Upper lobe of left lung (tissue), 6 donors: ENCODE data around the gene ATP5MK. TPM values are rescaled to one million over a fixed set of nuclear protein-coding genes. Genes with fewer than 3 reads are reported as not detected.

Experiments used
- ATAC-seq, 2 donors: fragments of 200-7000 bp; cut with Tn5 transposase; one replicate each; pipeline ENCODE4 v1.9.1; 2022; ENCODE audit warnings: mild to moderate bottlenecking in 2 of 2, moderate library complexity in 2 of 2; ENCODE audit not compliant: low FRiP score in 2 of 2
- DNase-seq, 2 donors: peaks; one replicate each; pipeline ENCODE4 v3.0.0-alpha.2; 2019 to 2020
- H3K27ac ChIP-seq, 4 donors: fragments of 200-600 bp; sonication (generic); one replicate each; pipeline ENCODE4 v1.5.1; 2016 to 2019
- H3K27me3 ChIP-seq, 4 donors: fragments of 200-600 bp; sonication (generic); one replicate each; pipeline ENCODE4 v1.5.1; 2017 to 2019
- H3K36me3 ChIP-seq, 4 donors: fragments of 200-600 bp; sonication (generic); one replicate each; pipeline ENCODE4 v1.5.1; 2016 to 2019
- H3K4me1 ChIP-seq, 4 donors: fragments of 200-600 bp; sonication (generic); one replicate each; pipeline ENCODE4 v1.5.1; 2018 to 2019
- H3K4me3 ChIP-seq, 4 donors: fragments of 200-600 bp; sonication (generic); one replicate each; pipeline ENCODE4 v1.5.1; 2017 to 2019; ENCODE audit warnings: mild to moderate bottlenecking in 2 of 4, moderate library complexity in 1 of 4
- H3K9me3 ChIP-seq, 4 donors: fragments of 200-600 bp; sonication (generic); one replicate each; pipeline ENCODE4 v1.5.1; 2018 to 2019
- EP300 ChIP-seq, 4 donors: sonication (generic); formaldehyde crosslinking; IDR thresholded peaks; one replicate each; pipeline ENCODE4 v1.5.1; 2017; ENCODE audit warnings: antibody characterized with exemption in 4 of 4, control low read depth in 2 of 4
- POLR2A ChIP-seq, 4 donors: fragments of 450-650 bp; IDR thresholded peaks; one replicate each; pipeline ENCODE4 v1.5.1; 2016 to 2017; ENCODE audit warnings: antibody characterized with exemption in 4 of 4, mild to moderate bottlenecking in 2 of 4
- POLR2AphosphoS5 ChIP-seq, 2 donors: sonication (generic); formaldehyde crosslinking; IDR thresholded peaks; one replicate each; pipeline ENCODE4 v1.5.1; 2017; ENCODE audit warnings: antibody characterized with exemption in 2 of 2
- whole genome bisulfite sequencing, 2 donors: methylation state at CpG; one replicate each; pipeline ENCODE4 v1.1.5; 2017 to 2018; 5-methylcytosine and 5-hydroxymethylcytosine counted together
- total RNA-seq, 6 donors: library from RNA; depleted of rRNA in 4 of 6; stranded (reverse); fragments of >200 nt in 4 of 6; gene quantifications; one replicate each; pipeline versions ENCODE4 v1.1.0 to v1.2.1, GENCODE V29; 2016 to 2021
- TF ChIP-seq, protein P1 (sequence below), 6 experiments: fragments of 450-650 bp in 4 of 6; fragments of 200-600 bp in 2 of 6; sonication (generic) in 2 of 6; IDR thresholded peaks; one replicate each; pipeline ENCODE4 v1.5.1; 2016 to 2019; ENCODE audit warnings: antibody characterized with exemption in 6 of 6
- donor health status: DM: no; HTN: no; CAD: no; lungs with moderate emphysema.
- donor health status: DM: no; HTN: yes; CAD: no; lungs with severe emphysema.

The ATP5MK gene
- total RNA-seq, 6 donors from 2014 or later: 5.1 to 218 (median 164) TPM

DNA sequence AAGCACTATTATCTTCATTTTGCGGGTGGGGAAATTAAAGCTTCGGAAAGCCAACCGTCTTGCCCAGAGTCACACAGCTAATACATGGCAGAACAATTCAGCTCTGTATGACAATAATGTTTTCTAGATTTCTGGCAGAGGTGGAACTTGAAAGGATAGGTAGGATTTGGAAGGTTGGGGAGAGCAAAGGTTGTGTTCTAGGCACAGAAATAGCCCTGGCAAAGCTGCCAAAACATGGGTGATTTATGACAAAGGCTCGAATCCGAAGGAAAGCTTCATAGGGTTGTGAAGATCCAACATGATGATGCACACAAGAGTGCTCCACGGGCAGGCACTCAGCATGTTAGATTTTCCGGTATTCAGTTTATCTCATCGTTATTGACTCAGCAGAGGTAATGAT, 19.3 kb upstream of the ATP5MK start:
- TF ChIP-seq POLR2A (IDR thresholded peaks at IDR 0.05) (no peak), POLR2AphosphoS5 (IDR thresholded peaks at IDR 0.05) (no peak), EP300 (IDR thresholded peaks at IDR 0.05) (no peak)
- TF ChIP-seq, protein P1, sequence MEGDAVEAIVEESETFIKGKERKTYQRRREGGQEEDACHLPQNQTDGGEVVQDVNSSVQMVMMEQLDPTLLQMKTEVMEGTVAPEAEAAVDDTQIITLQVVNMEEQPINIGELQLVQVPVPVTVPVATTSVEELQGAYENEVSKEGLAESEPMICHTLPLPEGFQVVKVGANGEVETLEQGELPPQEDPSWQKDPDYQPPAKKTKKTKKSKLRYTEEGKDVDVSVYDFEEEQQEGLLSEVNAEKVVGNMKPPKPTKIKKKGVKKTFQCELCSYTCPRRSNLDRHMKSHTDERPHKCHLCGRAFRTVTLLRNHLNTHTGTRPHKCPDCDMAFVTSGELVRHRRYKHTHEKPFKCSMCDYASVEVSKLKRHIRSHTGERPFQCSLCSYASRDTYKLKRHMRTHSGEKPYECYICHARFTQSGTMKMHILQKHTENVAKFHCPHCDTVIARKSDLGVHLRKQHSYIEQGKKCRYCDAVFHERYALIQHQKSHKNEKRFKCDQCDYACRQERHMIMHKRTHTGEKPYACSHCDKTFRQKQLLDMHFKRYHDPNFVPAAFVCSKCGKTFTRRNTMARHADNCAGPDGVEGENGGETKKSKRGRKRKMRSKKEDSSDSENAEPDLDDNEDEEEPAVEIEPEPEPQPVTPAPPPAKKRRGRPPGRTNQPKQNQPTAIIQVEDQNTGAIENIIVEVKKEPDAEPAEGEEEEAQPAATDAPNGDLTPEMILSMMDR (IDR thresholded peaks at IDR 0.05): no peak
- Histone ChIP-seq H3K27ac (no peak overlapping the region), H3K4me3 (no peak overlapping the region), H3K9me3 (no peaks in the 10 kb centered on the region), H3K27me3 (no peaks in the 10 kb centered on the region), H3K4me1 (no peaks in the 10 kb centered on the region), H3K36me3 (peaks cover 36 to 100% (median 91%) of the 10 kb centered on the region in 4 donors)
- WGBS, 2 donors: 89 to 90% methylated on average over 8 of the region's 8 CpGs
- DNase-seq (no peak), ATAC-seq (no peak)

DNA sequence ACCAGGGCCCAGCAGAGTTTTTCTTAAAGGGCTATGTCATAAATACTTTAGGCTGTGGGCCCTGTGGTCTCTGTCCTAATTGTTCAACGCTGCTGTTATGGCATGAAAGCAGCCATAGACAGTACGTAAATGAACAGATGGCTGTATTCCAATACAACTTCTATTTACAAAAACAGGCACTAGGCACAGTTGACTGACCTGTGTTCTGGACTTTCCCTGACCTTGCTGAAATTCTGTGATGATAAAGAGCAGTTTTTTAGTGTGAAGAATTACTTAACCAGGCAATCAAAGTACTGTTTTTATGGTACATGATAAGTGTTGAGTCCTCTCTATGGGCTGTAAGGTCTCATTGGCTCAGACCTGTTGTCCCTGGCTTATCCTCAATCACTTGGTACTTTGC, 17.3 kb upstream of the ATP5MK start:
- Histone ChIP-seq H3K27me3 (no peaks in the 10 kb centered on the region), H3K36me3 (peaks cover 32 to 100% (median 89%) of the 10 kb centered on the region in 4 donors), H3K4me1 (no peaks in the 10 kb centered on the region), H3K4me3 (no peak overlapping the region), H3K9me3 (no peaks in the 10 kb centered on the region), H3K27ac (no peak overlapping the region)
- 92 to 96% methylated on average over 2 of the region's 2 CpGs for WGBS, 2 donors
- DNase-seq (no peak), ATAC-seq (no peak)
- TF ChIP-seq POLR2A (IDR thresholded peaks at IDR 0.05) (no peak), EP300 (IDR thresholded peaks at IDR 0.05) (no peak), POLR2AphosphoS5 (IDR thresholded peaks at IDR 0.05) (no peak)
- TF ChIP-seq, protein P1 (IDR thresholded peaks at IDR 0.05): no peak

DNA sequence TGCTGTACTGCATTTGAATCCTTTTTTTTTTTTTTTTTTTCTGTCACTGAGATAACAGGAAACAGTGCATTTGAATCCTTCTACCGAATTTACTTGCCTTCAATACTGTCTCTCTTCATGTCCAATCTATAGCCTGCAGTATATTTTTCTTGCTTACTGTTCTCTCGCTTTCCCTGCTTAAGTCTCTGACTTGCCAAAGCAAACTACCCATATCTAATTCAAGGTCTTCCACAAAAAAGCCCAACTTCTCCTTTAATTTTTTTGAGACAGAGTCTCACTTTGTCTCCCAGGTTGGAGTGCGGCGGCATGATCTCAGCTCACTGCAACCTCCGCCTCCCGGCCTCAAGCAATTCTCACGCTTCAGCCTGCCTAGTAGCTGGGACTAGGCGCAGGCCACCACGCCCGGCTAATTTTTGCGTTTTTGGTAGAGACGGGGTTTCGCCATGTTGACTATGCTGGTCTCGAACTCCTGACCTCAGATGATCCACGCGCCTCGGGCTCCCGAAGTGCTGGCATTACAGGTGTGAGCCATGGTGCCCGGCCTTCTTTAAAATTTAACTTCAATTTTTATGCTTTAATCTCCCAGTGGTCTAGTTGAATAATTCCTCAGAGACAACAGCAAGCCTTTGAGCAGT, 1.0 kb upstream of the ATP5MK start:
- TF ChIP-seq EP300 (IDR thresholded peaks at IDR 0.05) (no peak), POLR2AphosphoS5 (IDR thresholded peaks at IDR 0.05) (no peak), POLR2A (IDR thresholded peaks at IDR 0.05) (no peak)
- TF ChIP-seq, protein P1 (IDR thresholded peaks at IDR 0.05): no peak
- Histone ChIP-seq H3K9me3 (no peaks in the 10 kb centered on the region), H3K36me3 (peaks cover under 1 to 49% (median 16%) of the 10 kb centered on the region in 4 donors), H3K4me3 (peak overlapping the region; percentile 70 to 96 (median 92)), H3K27ac (no peak overlapping the region), H3K4me1 (peaks cover 18 to 41% (median 28%) of the 10 kb centered on the region in 4 donors), H3K27me3 (no peaks in the 10 kb centered on the region)
- DNase-seq: peak in 1 of 2 donors; percentile 24
- 67 to 70% methylated on average over 19 of the region's 19 CpGs for WGBS, 2 donors
- no peak for ATAC-seq

DNA sequence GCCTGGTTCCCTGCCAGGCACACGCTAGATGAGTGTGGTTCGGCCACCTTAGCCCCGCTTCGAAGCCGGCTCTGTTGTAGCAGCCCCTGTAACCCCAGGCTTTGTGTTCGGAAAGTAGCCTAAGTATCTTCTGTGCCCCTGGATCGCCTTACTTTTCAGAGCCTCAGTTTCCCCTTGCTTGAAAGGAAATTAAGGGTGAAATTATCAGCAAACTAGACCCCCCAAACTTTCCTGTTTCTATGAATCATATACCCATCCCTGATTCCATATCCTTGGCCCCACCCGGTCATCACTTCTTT, 463 bp upstream of the ATP5MK start:
- H3K36me3 ChIP-seq: peaks cover 6 to 48% (median 14%) of the 10 kb centered on the region in 4 donors
- no peak for TF ChIP-seq POLR2A (IDR thresholded peaks at IDR 0.05)
- H3K4me1 ChIP-seq: peaks cover 18 to 41% (median 28%) of the 10 kb centered on the region in 4 donors
- ATAC-seq: no peak
- H3K27me3 ChIP-seq: no peaks in the 10 kb centered on the region
- peak overlapping the region; percentile 34 to 91 (median 66) for H3K27ac ChIP-seq
- peak overlapping the region; percentile 70 to 96 (median 92) for H3K4me3 ChIP-seq
- no peak for DNase-seq
- H3K9me3 ChIP-seq: no peaks in the 10 kb centered on the region
- WGBS, 2 donors: 0% methylated on average over 8 of the region's 8 CpGs

DNA sequence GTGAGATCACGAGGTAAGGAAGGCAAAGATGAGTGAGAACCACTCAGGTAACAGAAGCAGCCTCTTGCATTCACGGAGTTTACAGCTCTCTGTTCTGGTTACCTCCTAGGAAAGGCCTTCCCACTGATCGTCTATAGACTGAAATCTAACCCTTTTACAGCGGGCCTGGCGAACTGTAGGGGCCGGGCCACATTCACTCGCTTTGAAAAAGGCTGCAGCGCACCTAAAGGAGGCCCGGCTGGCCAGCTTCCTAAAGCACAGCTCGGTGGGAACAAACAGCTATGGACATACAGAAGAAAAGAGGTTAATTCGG, 565 bp downstream of the ATP5MK start:
- TF ChIP-seq POLR2A (IDR thresholded peaks at IDR 0.05) (no peak), EP300 (IDR thresholded peaks at IDR 0.05) (no peak), POLR2AphosphoS5 (IDR thresholded peaks at IDR 0.05) (no peak)
- TF ChIP-seq, protein P1 (IDR thresholded peaks at IDR 0.05): no peak
- Histone ChIP-seq H3K27me3 (no peaks in the 10 kb centered on the region), H3K27ac (peak overlapping the region; percentile 77 to 91 (median 82)), H3K4me3 (peak overlapping the region; percentile 65 to 96 (median 92)), H3K4me1 (peaks cover 18 to 41% (median 28%) of the 10 kb centered on the region in 4 donors), H3K9me3 (no peaks in the 10 kb centered on the region), H3K36me3 (peaks cover 6 to 48% (median 21%) of the 10 kb centered on the region in 4 donors)
- WGBS, 2 donors: 5 to 6% methylated on average over 11 of the region's 11 CpGs
- peak in 1 of 2 donors; percentile 8 for DNase-seq
- peak in 1 of 2 donors; percentile 34 for ATAC-seq
